K562 (cell line): ENCODE results near the gene PITX1. TPM values are rescaled to one million over a fixed set of nuclear protein-coding genes. Genes with fewer than 3 reads are reported as not detected.

Experiments
- BHLHE40 ChIP-seq: IDR thresholded peaks from 2 replicates; pipeline ENCODE4 v1.6.1; 2011; ENCODE audit warnings: low read length, improper control_type of control experiment
- DPF2 ChIP-seq: fragments of 450-650 bp; IDR thresholded peaks from 2 replicates; pipeline ENCODE4 v1.6.1; 2016
- EGR1 ChIP-seq: fragments of 450-650 bp; conservative IDR thresholded peaks from 2 replicates; pipeline ENCODE4 v1.6.1; 2017; ENCODE audit warnings: mild to moderate bottlenecking
- ETS2 ChIP-seq: IDR thresholded peaks from 2 replicates; pipeline ENCODE4 v1.6.1; 2016; ENCODE audit warnings: borderline replicate concordance, missing genetic modification characterization, mild to moderate bottlenecking, moderate library complexity, missing compliant biosample characterization; ENCODE audit not compliant: poor library complexity, severe bottlenecking
- ETV1 ChIP-seq: fragments of 450-650 bp; conservative IDR thresholded peaks from 2 replicates; pipeline ENCODE4 v1.6.1; 2016; ENCODE audit warnings: missing genetic modification characterization, control low read depth, low read depth, missing compliant biosample characterization
- FOXJ2 ChIP-seq: fragments of 200-800 bp; sonication (Bioruptor generic); IDR thresholded peaks from 2 replicates; pipeline ENCODE4 v1.6.1; 2016; ENCODE audit warnings: missing genetic modification characterization, missing compliant biosample characterization
- GABPB1 ChIP-seq: sonication (generic); formaldehyde crosslinking; IDR thresholded peaks from 2 replicates; pipeline ENCODE4 v1.8.0; 2022; ENCODE audit warnings: mild to moderate bottlenecking, missing genetic modification reagents
- HMBOX1 ChIP-seq: sonication (generic); IDR thresholded peaks from 2 replicates; pipeline ENCODE4 v1.6.1; 2016
- KLF13 ChIP-seq: fragments of 450-650 bp; IDR thresholded peaks from 2 replicates; pipeline ENCODE4 v1.6.1; 2016; ENCODE audit warnings: missing genetic modification characterization, low read depth, mild to moderate bottlenecking, missing compliant biosample characterization, moderate library complexity, borderline replicate concordance
- MAX ChIP-seq: sonication (generic); formaldehyde crosslinking; IDR thresholded peaks from 2 replicates; pipeline ENCODE4 v1.9.0; 2022; ENCODE audit warnings: mild to moderate bottlenecking, missing genetic modification reagents
- MNT ChIP-seq, 2 experiments: fragments of 450-650 bp; conservative IDR thresholded peaks; 2 replicates each; pipeline ENCODE4 v1.6.1; 2017; ENCODE audit warnings: mild to moderate bottlenecking in 2 of 2, moderate library complexity in 2 of 2
- NCOA6 ChIP-seq: fragments of 450-650 bp; IDR thresholded peaks from 2 replicates; pipeline ENCODE4 v1.6.1; 2017; ENCODE audit warnings: mild to moderate bottlenecking
- NFIC ChIP-seq: fragments of 450-650 bp; IDR thresholded peaks from 2 replicates; pipeline ENCODE4 v1.6.1; 2017; ENCODE audit warnings: mild to moderate bottlenecking, inconsistent platforms
- POLR2A ChIP-seq: fragments of 450-650 bp; conservative IDR thresholded peaks from 2 replicates; pipeline ENCODE4 v1.6.1; 2016
- POLR2AphosphoS5 ChIP-seq: IDR thresholded peaks from 2 replicates; pipeline ENCODE4 v1.6.1; 2011; ENCODE audit warnings: mild to moderate bottlenecking, low read depth, low read length, moderate library complexity; ENCODE audit not compliant: control insufficient read depth, insufficient read depth
- PURB ChIP-seq: sonication (generic); formaldehyde crosslinking; IDR thresholded peaks from 2 replicates; pipeline ENCODE4 v1.9.0; 2021; ENCODE audit warnings: low read depth, mild to moderate bottlenecking, missing genetic modification reagents
- RBFOX2 ChIP-seq: fragments of 200-400 bp; formaldehyde crosslinking; IDR thresholded peaks from 2 replicates; pipeline ENCODE4 v1.6.1; 2017; ENCODE audit warnings: low read depth, mild to moderate bottlenecking, low read length, moderate library complexity
- SMAD1 ChIP-seq: fragments of 150-350 bp; IDR thresholded peaks from 2 replicates; pipeline ENCODE4 v1.6.1; 2014; ENCODE audit warnings: low read length, low read depth; ENCODE audit not compliant: partially characterized antibody
- TAF1 ChIP-seq: IDR thresholded peaks from 2 replicates; pipeline ENCODE4 v1.6.1; 2011; ENCODE audit warnings: mild to moderate bottlenecking, low read length, moderate library complexity; ENCODE audit not compliant: insufficient read depth, control insufficient read depth, severe bottlenecking; ENCODE audit errors: extremely low read depth
- TAF7 ChIP-seq: fragments of 450-650 bp; IDR thresholded peaks from 2 replicates; pipeline ENCODE4 v1.6.1; 2016; ENCODE audit warnings: missing genetic modification characterization, missing compliant biosample characterization
- U2AF1 ChIP-seq: fragments of 200-400 bp; formaldehyde crosslinking; optimal IDR thresholded peaks from 2 replicates; pipeline ENCODE3; 2017; ENCODE audit warnings: mild to moderate bottlenecking, low read depth, low read length, moderate library complexity
- VEZF1 ChIP-seq: fragments of 200-800 bp; sonication (Bioruptor generic); IDR thresholded peaks from 2 replicates; pipeline ENCODE4 v1.6.1; 2017; ENCODE audit warnings: missing genetic modification characterization, missing compliant biosample characterization
- ZBED1 ChIP-seq: IDR thresholded peaks from 2 replicates; pipeline ENCODE4 v1.6.1; 2014
- ZBTB17 ChIP-seq: fragments of 450-650 bp; formaldehyde crosslinking; IDR thresholded peaks from 2 replicates; pipeline ENCODE4 v1.4.0; 2020; ENCODE audit warnings: mild to moderate bottlenecking
- ZNF12 ChIP-seq: sonication (generic); formaldehyde crosslinking; IDR thresholded peaks from 2 replicates; pipeline ENCODE4 v1.4.0; 2020; ENCODE audit warnings: mild to moderate bottlenecking, missing genetic modification reagents
- ZNF224 ChIP-seq: sonication (generic); formaldehyde crosslinking; IDR thresholded peaks from 2 replicates; pipeline ENCODE4 v1.8.0; 2022; ENCODE audit warnings: mild to moderate bottlenecking, missing genetic modification reagents
- polyA plus RNA-seq, 8 experiments: library from polyadenylated mRNA; depleted of rRNA in 4 of 8; stranded (reverse) in 5 of 8; unstranded in 3 of 8; fragments of >200 nt; fragmentation: Nextera tagmentation in 2 of 8; fragmentation: Illumina TruSeq in 1 of 8; extraction: Ambion mirVana in 2 of 8; extraction: Trizol in 1 of 8; gene quantifications; 2 replicates each; pipeline versions ENCODE4 v1.2.1 to v1.2.3, GENCODE V29; 2011 to 2014; ENCODE audit warnings: inconsistent platforms in 1 of 8, missing spikeins in 1 of 8
- total RNA-seq, 7 experiments: library from RNA; depleted of rRNA in 6 of 7; stranded (reverse); fragments of >200 nt in 6 of 7; fragmentation: Illumina TruSeq in 2 of 7; extraction: Trizol in 2 of 7; gene quantifications; 2 replicates each; pipeline versions ENCODE4 v1.2.1 to v1.2.3, GENCODE V29; 2011 to 2021; ENCODE audit warnings: low replicate concordance in 1 of 7

Gene PITX1
- total and polyA plus RNA-seq, 9 of the 15 experiments (the other 6 are each of a cell fraction or from before 2014, with no cell fraction given): 0.13 to 88.2 (median 24.9) TPM

GRCh38 chr5:135034236-135034962 is 371 bp upstream of the PITX1 start (continued):
- 0 out of 2 replicates have a peak, but pooled peaks have one; percentile 6 for TF ChIP-seq ETV1
- TF ChIP-seq SMAD1: no peak
- peak; percentile 40; the same call in 1 of the 2 replicates for TF ChIP-seq MAX (CRISPR knock-in tag)
- TF ChIP-seq EGR1: 0 out of 2 replicates have a peak, but pooled peaks have one; percentile 31
- TF ChIP-seq BHLHE40: peak; percentile 57
- TF ChIP-seq TAF1: peak; percentile 69
- peak; percentile 80 for TF ChIP-seq POLR2A
- TF ChIP-seq PURB (CRISPR knock-in tag): no peak
- TF ChIP-seq HMBOX1: no peak
- TF ChIP-seq ZBED1: no peak
- peak in 1 of 2 experiments; percentile 75; a peak in 2 of 4 replicates for TF ChIP-seq MNT (conservative IDR thresholded peaks at IDR 0.05)
- 0 out of 2 replicates have a peak, but pooled peaks have one; percentile 55 for TF ChIP-seq POLR2AphosphoS5
- TF ChIP-seq NCOA6: peak; percentile 74
- TF ChIP-seq NFIC: peak; percentile 59
- peak; percentile 71; the same call in 1 of the 2 replicates for TF ChIP-seq DPF2
- peak; percentile 84 for TF ChIP-seq RBFOX2
- no peak for TF ChIP-seq ZNF224 (CRISPR knock-in tag)
- TF ChIP-seq KLF13 (tag): peak; percentile 60; the same call in 1 of the 2 replicates
- TF ChIP-seq ZNF12: no peak
- TF ChIP-seq VEZF1 (CRISPR knock-in tag): peak; percentile 99
- TF ChIP-seq ETS2: no peak
- 0 out of 2 replicates have a peak, but pooled peaks have one; percentile 39 for TF ChIP-seq TAF7 (tag)
- TF ChIP-seq ZBTB17: peak; percentile 91
- peak; percentile 60 for TF ChIP-seq GABPB1 (CRISPR knock-in tag)
- no peak for TF ChIP-seq FOXJ2 (tag)
- no peak for TF ChIP-seq U2AF1
